ENCODE results near the gene TUBA8.
"Not testable (repeated sequence)": the region's sequence is repeated elsewhere in the genome, so short reads cannot be mapped to it uniquely, and the experiment has no call there.

TUBA8 gene

GRCh38 chr22:18101536-18101935, 9.1 kb upstream of the TUBA8 start:
- Histone ChIP-seq H3K9me3 (ENCODE audit: insufficient read depth, low read length, severe bottlenecking) (peaks cover 3% of the 10 kb centered on the region), H3K27ac (ENCODE audit: low read length) (no peak overlapping the region), H3K4me3 (ENCODE audit: low read depth in 1 of 2, low read length in 2 of 2) (no peak overlapping the region), H3K36me3 (ENCODE audit: insufficient read depth, low read length) (peaks cover 16% of the 10 kb centered on the region; the same call in 1 of the 2 replicates), H3K27me3 (ENCODE audit: insufficient read depth, low read length, poor library complexity) (no peaks in the 10 kb centered on the region), H3K79me2 (ENCODE audit: insufficient read depth, low read length) (no peaks in the 10 kb centered on the region), H3K4me2 (ENCODE audit: insufficient read depth, low read length) (no peak overlapping the region), H3K9ac (ENCODE audit: low read depth, low read length) (no peak overlapping the region), H2AFZ (ENCODE audit: low read depth, low read length) (no peak overlapping the region), H4K20me1 (ENCODE audit: insufficient read depth, low read length) (no peaks in the 10 kb centered on the region), H3K4me1 (ENCODE audit: insufficient read depth, low read length) (no peaks in the 10 kb centered on the region)
- ATAC-seq (ENCODE audit: insufficient read depth, low read depth) (no peak), DNase-seq (no peak)
- TF ChIP-seq CTCF (IDR thresholded peaks at IDR 0.05; ENCODE audit: borderline replicate concordance, extremely low read depth, low read length, poor library complexity, severe bottlenecking) (no peak), EZH2 (IDR thresholded peaks at IDR 0.05; ENCODE audit: borderline replicate concordance, low read depth, low read length, severe bottlenecking) (no peak)

- no peak overlapping the region for H3K4me2 ChIP-seq (ENCODE audit: insufficient read depth, low read length)
- H3K4me1 ChIP-seq (ENCODE audit: insufficient read depth, low read length): no peaks in the 10 kb centered on the region
- no peaks in the 10 kb centered on the region for H3K79me2 ChIP-seq (ENCODE audit: insufficient read depth, low read length)
- no peak for DNase-seq
- no peak overlapping the region for H3K27ac ChIP-seq (ENCODE audit: low read length)
- no peak overlapping the region for H2AFZ ChIP-seq (ENCODE audit: low read depth, low read length)
- no peak overlapping the region for H3K4me3 ChIP-seq (ENCODE audit: low read depth in 1 of 2, low read length in 2 of 2)
- peaks cover 3% of the 10 kb centered on the region for H3K9me3 ChIP-seq (ENCODE audit: insufficient read depth, low read length, severe bottlenecking)
- peaks cover 13% of the 10 kb centered on the region; the same call in 1 of the 2 replicates for H3K36me3 ChIP-seq (ENCODE audit: insufficient read depth, low read length)
- TF ChIP-seq EZH2 (IDR thresholded peaks at IDR 0.05; ENCODE audit: borderline replicate concordance, low read depth, low read length, severe bottlenecking) (no peak), CTCF (IDR thresholded peaks at IDR 0.05; ENCODE audit: borderline replicate concordance, extremely low read depth, low read length, poor library complexity, severe bottlenecking) (no peak)
- no peaks in the 10 kb centered on the region for H3K27me3 ChIP-seq (ENCODE audit: insufficient read depth, low read length, poor library complexity)
- no peaks in the 10 kb centered on the region for H4K20me1 ChIP-seq (ENCODE audit: insufficient read depth, low read length)
- no peak for ATAC-seq (ENCODE audit: insufficient read depth, low read depth)
- H3K9ac ChIP-seq (ENCODE audit: low read depth, low read length): no peak overlapping the region
These were observed 6.9 kb upstream of the TUBA8 start for GRCh38 chr22:18103527-18104269.

DNA sequence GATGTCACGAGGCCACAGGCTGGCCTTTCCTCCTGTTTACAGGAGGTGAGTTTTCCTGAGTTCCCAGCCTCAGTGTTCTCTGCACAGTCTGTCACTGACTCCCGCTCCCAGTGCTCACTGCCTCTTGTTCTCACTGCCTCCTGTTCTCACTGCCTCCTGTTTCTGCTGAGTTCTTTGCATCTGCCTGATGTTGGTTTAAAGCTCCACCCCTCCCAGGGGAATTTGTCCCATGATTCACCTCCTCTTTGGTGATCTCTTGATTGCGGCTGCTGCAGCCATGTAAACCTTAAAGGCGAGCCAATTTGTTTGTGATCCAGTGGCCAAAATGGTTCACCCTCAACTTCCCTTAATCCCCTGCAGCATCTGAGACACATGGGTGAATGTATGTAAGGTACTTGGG, 6.0 kb upstream of the TUBA8 start:
- Histone ChIP-seq H3K27ac (ENCODE audit: low read length) (no peak overlapping the region), H3K4me2 (ENCODE audit: insufficient read depth, low read length) (no peak overlapping the region), H3K4me3 (ENCODE audit: low read depth in 1 of 2, low read length in 2 of 2) (no peak overlapping the region), H4K20me1 (ENCODE audit: insufficient read depth, low read length) (0 out of 2 replicates have a peak, but pooled peaks cover 2% of the 10 kb centered on the region), H3K9ac (ENCODE audit: low read depth, low read length) (no peak overlapping the region), H3K36me3 (ENCODE audit: insufficient read depth, low read length) (peaks cover 13% of the 10 kb centered on the region; the same call in 1 of the 2 replicates), H3K79me2 (ENCODE audit: insufficient read depth, low read length) (no peaks in the 10 kb centered on the region), H2AFZ (ENCODE audit: low read depth, low read length) (no peak overlapping the region), H3K9me3 (ENCODE audit: insufficient read depth, low read length, severe bottlenecking) (peaks cover 3% of the 10 kb centered on the region), H3K4me1 (ENCODE audit: insufficient read depth, low read length) (no peaks in the 10 kb centered on the region; the same call in 1 of the 2 replicates), H3K27me3 (ENCODE audit: insufficient read depth, low read length, poor library complexity) (no peaks in the 10 kb centered on the region)
- no peak for ATAC-seq (ENCODE audit: insufficient read depth, low read depth)
- TF ChIP-seq CTCF (IDR thresholded peaks at IDR 0.05; ENCODE audit: borderline replicate concordance, extremely low read depth, low read length, poor library complexity, severe bottlenecking): no peak
- no peak for TF ChIP-seq EZH2 (IDR thresholded peaks at IDR 0.05; ENCODE audit: borderline replicate concordance, low read depth, low read length, severe bottlenecking)
- DNase-seq: no peak

DNA sequence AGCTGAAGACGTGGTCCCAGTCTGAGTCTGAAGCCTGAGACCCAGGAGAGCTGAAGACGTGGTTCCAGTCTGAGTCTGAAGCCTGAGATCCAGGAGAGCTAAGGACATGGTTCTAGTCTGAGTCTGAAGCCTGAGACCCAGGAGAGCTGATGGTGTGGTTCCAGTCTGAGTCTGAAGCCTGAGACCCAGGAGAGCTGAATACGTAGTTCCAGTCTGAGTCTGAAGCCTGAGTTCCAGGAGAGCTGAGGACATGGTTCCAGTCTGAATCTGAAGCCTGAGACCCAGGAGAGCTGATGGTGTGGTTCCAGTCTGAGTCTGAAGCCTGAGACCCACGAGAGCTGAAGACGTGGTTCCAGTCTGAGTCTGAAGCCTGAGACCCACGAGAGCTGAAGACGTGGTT, 4.6 kb upstream of the TUBA8 start:
- Histone ChIP-seq H3K36me3 (ENCODE audit: insufficient read depth, low read length) (peaks cover 13% of the 10 kb centered on the region; the same call in 1 of the 2 replicates), H3K4me1 (ENCODE audit: insufficient read depth, low read length) (peaks cover 12% of the 10 kb centered on the region), H3K27me3 (ENCODE audit: insufficient read depth, low read length, poor library complexity) (peaks cover 10% of the 10 kb centered on the region)
- not testable (repeated sequence) for DNase-seq; H3K4me2 ChIP-seq (ENCODE audit: insufficient read depth, low read length); H4K20me1 ChIP-seq (ENCODE audit: insufficient read depth, low read length); H3K79me2 ChIP-seq (ENCODE audit: insufficient read depth, low read length); H3K27ac ChIP-seq (ENCODE audit: low read length); ATAC-seq (ENCODE audit: insufficient read depth, low read depth); H3K9ac ChIP-seq (ENCODE audit: low read depth, low read length); H3K4me3 ChIP-seq (ENCODE audit: low read depth in 1 of 2, low read length in 2 of 2); H3K9me3 ChIP-seq (ENCODE audit: insufficient read depth, low read length, severe bottlenecking); H2AFZ ChIP-seq (ENCODE audit: low read depth, low read length)

- not testable (repeated sequence) for H3K4me3 ChIP-seq (ENCODE audit: low read depth in 1 of 2, low read length in 2 of 2); DNase-seq; ATAC-seq (ENCODE audit: insufficient read depth, low read depth); H2AFZ ChIP-seq (ENCODE audit: low read depth, low read length); H4K20me1 ChIP-seq (ENCODE audit: insufficient read depth, low read length); H3K9ac ChIP-seq (ENCODE audit: low read depth, low read length); H3K4me2 ChIP-seq (ENCODE audit: insufficient read depth, low read length); H3K27ac ChIP-seq (ENCODE audit: low read length); H3K9me3 ChIP-seq (ENCODE audit: insufficient read depth, low read length, severe bottlenecking); H3K36me3 ChIP-seq (ENCODE audit: insufficient read depth, low read length); H3K79me2 ChIP-seq (ENCODE audit: insufficient read depth, low read length)
- H3K27me3 ChIP-seq (ENCODE audit: insufficient read depth, low read length, poor library complexity): peaks cover 13% of the 10 kb centered on the region
- H3K4me1 ChIP-seq (ENCODE audit: insufficient read depth, low read length): peaks cover 13% of the 10 kb centered on the region
These were observed 3.9 kb upstream of the TUBA8 start for GRCh38 chr22:18106550-18107341.

Measured in DND-41 (cell line).